Stimulated activated CD8-positive, alpha-beta memory T cell treated with anti-CD3 and anti-CD28 coated beads, Interleukin-4, amount 100 ng/mL, for 24 hours (primary cell): ENCODE results near the gene CSRNP3.
"Not testable (repeated sequence)": the region's sequence is repeated elsewhere in the genome, so short reads cannot be mapped to it uniquely, and the experiment has no call there.

ENCODE experiments used
- DNase-seq: peaks from one replicate; pipeline ENCODE4 v3.0.0-alpha.2; 2020; ENCODE audit warnings: low read depth

The CSRNP3 gene

GRCh38 chr2:165590999-165591398 lies 121.5 kb downstream of the CSRNP3 start:
- not testable (repeated sequence) for DNase-seq

GRCh38 chr2:165593081-165593480 lies 123.6 kb downstream of the CSRNP3 start:
- no peak for DNase-seq

DNA sequence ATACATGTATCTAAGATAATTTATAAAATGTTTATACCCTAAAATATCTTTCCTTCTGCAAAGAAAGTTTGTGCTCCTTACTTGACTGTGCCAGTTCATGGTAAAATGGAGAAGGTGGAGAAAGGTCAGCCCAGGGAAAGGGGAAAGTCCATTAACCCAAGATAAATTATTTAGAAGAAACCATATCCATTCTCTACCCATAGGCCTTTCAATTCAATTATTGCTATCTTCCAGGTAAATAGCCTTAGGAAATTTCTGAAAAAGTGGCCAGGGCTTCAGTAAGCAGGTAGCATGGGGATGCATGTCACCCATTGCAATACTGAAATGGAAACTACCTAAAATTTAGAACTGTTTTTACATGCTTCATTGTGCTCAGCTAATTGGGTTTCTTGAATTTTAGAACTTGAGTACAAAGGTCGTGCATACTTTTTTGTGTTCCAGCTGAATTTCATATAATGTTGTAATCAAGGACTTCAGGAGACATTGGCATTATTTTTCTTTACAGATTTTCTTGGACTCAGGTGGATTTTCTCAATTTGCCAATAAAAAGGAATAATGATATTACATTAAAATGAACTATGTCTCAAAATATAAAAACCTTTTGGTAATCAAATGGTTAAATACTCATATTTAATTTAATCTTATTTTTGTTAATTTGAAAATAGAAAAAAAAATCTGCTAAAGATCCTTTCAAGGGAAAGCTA lies 124.9 kb downstream of the CSRNP3 start:
- no peak for DNase-seq

GRCh38 chr2:165594935-165595255 lies 125.4 kb downstream of the CSRNP3 start:
- no peak for DNase-seq

- no peak for DNase-seq
These were observed 127.3 kb downstream of the CSRNP3 start for GRCh38 chr2:165596788-165597187.

DNA sequence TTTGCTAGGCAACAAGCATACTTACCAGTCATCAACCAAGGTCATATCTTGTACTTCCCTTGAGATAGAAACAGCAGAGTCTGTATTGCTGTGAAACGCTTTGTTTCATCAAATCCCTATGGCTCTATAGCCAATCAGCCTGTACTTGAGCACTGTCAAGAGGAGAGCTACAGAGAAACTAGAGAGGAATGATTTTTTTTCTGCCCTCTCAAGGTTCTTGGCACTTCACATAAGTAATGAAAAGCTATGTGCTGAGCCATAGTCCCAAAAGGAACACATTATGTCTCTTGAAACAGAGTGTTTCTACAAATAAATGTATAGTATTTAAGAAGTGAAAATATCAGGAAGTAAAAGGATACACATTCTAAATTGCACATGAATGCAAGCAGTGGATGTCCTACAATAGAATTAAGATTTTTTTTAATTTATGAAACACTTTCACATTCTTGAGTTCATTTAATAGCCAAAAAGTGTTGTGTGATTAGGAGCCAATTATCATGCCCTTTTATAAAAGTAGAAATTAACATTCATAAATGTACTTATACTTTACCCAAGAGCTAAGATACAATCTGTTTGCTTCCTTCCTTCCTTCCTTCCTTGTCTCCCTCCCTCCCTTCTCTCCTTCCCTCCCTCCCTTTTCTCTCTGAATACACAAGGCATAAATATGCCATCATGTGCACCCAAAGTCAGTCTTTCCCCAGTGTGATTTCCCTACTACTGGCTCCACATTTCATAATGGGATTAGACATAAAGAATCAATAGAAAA lies 131.8 kb downstream of the CSRNP3 start:
- DNase-seq, result no peak

DNA sequence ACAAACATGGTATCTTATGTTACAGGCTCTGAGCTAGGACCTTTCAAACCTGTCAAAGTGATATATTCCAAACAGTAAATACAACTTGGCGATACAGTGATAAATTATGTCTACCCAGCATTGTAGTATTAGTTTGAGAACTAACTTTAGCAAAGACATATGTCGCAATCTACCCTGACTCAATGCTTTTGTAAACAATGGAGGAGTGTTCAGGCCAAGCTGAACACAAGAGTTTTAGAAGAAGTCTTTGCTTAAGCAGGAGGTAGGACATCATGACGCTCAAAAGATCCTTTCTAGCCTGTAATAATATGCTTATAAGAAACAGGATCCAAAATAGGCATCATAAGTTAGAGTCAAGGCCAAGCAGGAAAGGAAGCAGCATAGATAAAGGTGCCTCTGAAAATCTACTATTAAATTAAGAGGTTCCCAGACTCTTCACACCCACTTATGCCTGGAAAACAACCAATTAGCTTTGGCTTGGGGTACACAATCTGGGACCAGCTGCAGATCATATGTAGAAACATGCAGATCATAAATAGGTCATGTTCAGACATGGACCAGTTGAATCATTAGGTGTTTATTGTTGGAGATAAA lies 132.5 kb downstream of the CSRNP3 start:
- DNase-seq, result no peak

GRCh38 chr2:165609672-165610071 lies 140.2 kb downstream of the CSRNP3 start:
- DNase-seq, result no peak

DNA sequence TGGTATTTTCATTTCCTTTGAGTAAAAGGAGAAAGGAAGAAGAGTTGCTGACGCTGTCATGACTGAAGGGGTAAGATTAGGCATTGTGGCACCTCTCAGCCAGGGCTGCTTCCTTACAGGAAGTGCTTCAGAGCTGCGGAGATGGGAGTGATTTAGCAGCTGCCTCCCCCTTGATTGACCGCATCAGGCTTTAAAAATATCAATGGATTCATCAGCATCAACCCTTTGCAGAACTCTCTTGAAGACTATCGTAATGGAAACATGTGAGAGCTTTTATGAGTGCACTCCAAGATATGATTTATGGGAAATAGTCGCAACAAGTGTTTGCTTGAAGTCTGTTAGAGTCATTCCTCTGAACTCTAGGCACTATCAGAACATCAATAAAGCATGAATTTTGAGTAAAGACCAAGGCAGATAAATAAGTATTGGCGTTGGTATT lies 141.1 kb downstream of the CSRNP3 start:
- DNase-seq, result no peak

DNA sequence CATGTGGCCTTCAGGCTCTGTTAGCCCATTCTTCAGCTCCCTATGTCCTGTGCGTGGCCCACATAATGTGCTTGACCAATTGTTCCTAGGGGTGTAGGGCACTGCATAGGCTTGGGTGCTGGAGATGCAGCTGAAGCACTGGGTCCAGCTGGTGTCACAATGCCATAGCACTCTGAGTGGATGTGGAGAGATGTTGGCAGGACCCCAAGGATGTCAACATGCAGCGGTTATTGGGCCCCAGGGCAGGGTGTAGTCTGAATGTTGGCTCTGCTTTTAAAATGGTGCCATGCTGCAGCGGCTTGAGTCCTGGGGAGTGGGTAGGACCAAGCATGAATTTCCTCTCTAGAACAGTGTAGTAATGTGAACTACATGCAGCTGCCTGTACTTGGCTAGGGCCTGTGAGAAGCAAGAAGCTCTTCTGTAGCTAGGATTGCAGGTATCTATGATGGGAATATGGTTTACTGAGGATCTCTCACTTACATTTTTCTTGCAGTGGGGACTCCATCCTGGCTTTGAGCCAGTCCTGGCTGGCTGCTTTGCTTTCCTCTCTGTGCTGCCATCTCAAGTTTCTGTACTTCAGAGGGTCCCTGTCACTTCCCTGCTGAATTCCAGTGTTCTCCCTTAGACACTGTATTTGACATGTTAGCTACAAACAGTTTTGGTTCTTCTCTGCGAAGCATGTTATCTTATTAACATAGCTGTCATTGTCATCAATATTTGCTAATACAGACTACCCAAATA lies 148.4 kb downstream of the CSRNP3 start:
- no peak for DNase-seq

- no peak for DNase-seq
These were observed 149.3 kb downstream of the CSRNP3 start for GRCh38 chr2:165618806-165619205.

DNA sequence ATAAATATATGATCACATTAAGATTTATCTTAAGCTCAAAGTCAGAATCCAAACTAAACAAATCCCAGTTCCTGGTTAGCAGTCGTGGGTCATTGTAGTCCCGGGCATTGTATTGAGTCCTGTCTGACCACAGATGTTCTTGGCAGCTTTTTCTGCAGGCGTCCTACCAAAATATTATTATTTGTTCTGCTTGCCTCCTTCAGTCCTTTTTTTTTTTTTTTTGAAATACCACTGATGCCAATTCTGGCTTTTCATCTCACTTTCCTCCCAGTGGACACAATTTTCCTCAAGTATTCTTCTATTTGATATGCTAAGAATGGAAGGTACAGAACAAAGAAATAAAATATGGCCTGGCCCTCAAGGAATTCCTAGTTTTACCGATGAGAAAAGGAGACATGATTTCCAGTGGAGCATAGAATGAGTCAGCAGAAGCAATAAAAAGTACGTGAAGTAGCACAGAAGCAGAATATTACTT lies 151.6 kb downstream of the CSRNP3 start:
- DNase-seq, result no peak

DNA sequence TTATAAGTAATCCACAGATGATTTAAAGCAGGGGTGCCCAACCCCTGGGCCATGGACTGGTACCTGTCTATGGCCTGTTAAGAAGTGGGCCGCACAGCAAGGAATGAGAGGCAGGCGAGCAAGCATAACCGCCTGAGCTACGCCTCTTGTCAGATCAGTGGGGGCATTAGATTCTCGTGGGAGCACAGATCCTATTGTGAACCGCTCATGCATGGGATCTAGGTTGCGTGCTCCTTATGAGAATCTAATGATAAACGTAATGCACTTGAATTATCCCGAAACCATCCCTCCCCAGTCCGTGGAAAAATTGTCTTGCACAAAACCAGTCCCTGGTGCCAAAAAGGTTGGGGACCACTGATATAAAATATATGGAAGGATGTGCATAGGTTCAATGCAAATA lies 153.7 kb downstream of the CSRNP3 start:
- DNase-seq, result no peak

DNA sequence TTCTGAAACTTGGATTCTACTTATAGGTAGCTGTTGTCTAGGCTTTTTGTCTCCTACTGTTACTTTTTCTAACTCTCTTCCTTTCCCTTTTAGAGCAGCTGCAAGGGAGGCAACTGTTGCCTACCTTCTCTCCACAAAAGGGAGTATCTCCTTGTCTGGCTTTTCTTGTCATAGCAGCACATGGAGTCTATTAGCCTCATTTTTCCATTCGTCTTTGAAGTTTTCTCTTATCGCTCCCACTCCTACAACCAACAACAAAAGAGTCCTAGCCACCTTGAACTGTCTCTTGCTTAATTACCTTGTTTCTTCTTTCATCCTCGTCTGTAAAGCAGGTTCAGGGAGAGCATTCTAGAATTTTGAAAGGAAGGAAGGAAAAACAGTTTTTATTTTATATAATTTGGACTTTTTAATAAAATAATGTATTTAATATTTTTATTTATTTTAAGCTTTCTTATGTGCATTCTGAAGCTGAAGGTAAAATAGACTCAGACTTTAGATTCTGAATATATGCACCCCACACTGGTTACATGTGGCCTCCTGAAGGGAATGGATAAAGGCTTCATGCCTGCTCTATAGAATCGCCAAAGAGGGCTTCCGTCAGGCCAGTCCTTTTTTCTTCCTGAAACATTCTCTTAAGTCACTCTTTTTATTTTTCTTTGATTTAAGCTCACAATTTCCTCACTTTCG lies 154.4 kb downstream of the CSRNP3 start:
- no peak for DNase-seq

DNA sequence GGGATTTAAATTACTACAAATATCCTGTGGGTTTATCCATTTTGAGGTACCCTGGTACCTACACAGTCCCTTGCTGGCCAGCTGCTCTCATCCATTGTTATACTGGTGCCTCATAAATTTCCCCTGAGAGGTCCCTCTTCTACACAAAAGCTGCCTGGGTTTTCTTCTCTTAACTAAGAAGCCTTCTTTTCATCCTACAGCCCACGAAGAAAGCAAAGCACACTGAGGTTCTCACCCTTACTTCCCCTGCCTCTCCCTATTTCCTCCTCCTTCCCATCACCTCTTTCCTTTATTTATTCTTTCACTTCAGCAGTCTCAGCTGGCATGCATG lies 154.9 kb downstream of the CSRNP3 start:
- DNase-seq, result no peak

GRCh38 chr2:165627470-165627869 lies 158.0 kb downstream of the CSRNP3 start:
- no peak for DNase-seq

DNA sequence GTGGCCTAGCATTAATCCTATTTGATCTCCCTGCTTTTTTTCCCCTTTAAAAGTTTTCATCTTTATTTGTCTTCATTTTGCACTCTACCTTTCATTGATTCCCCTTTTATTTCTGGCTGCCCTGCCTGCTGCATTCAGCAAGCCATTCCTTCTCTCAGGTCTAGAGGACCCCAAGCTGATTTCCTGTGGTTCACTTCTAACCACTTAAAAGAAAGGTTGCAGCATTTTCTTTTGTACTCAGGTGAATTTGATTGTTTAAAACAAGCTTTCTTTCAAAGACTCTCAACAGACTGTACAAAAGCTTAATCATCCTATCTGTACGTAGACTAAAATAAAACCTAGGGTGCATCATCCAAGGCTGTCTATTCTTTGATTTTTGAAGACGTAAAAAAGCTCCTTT lies 160.3 kb downstream of the CSRNP3 start:
- no peak for DNase-seq

DNA sequence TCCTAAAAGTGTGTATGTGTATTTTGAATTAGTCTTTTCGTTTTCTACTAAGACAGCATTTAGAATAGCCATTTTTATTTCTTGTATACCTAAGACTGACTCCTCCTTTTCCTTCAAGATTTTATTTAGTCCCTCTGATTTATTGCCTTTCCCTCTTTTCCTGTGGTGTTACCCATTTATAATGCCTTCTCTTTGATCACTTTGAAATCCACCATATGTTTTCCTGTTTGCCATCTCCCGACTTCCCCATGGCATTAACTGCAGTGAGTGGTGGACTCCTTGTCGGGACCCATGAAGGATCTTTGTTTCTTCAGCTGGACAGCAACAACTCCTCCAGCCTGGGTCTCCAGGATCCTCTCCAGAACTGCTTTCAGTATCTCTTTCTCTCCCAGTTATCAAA lies 160.7 kb downstream of the CSRNP3 start:
- no peak for DNase-seq

DNA sequence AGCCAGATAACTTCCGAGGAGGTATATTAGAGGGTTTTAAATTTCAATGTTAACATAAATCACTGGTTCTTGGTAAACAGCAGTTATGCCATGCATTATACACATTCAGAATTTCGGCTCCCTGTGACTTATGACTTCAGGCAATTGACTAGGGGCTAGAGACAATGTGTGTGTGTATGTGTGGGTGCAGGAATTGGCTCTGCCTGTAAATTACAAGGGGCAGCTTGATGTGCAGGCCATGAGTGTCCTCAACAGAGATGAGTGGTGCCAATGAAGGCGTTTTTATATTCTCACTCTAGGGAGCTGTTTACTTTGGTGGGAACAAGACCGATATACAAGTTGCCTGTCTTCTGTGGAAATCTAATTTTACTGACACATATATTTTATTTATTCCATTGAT lies 161.6 kb downstream of the CSRNP3 start:
- no peak for DNase-seq

GRCh38 chr2:165632594-165632993 lies 163.1 kb downstream of the CSRNP3 start:
- no peak for DNase-seq

- DNase-seq, result no peak
These were observed 163.9 kb downstream of the CSRNP3 start for GRCh38 chr2:165633431-165633830.

DNA sequence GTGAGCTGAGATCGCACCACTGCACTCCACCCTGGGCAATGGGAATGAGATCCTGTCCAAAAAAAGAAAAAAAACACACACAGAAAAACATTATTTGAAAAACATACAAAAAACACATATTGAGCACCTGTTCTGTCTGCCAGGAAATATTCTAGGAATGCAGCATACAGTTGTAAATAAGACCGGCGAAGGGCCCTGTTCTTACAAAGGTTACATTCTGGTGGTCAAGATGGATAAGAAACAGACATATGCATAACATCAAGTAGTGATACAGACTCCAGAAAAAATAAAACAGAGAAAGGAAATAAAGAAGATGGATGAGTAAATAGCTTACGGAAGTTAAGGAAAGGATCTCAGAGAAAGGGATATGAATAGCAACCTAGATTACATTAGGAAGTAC lies 164.8 kb downstream of the CSRNP3 start:
- no peak for DNase-seq
